Neural progenitor cell (in vitro differentiated cells): ENCODE data around the gene FSTL5. TPM values are rescaled to one million over a fixed set of nuclear protein-coding genes. Genes with fewer than 3 reads are reported as not detected.

ENCODE experiments used
- DNase-seq: peaks from one replicate; pipeline ENCODE4 v3.0.0-alpha.2; 2016; ENCODE audit warnings: low spot score
- H2AFZ ChIP-seq: fragments of 200-600 bp; sonication (generic); replicated peaks from 2 replicates; pipeline ENCODE4 v1.6.1; 2016; ENCODE audit warnings: antibody characterized with exemption
- H3F3A ChIP-seq: fragments of 200-600 bp; sonication (generic); 2 replicates; pipeline ENCODE4 v1.6.1; 2016; ENCODE audit warnings: antibody characterized with exemption, low read depth
- H3K27ac ChIP-seq: fragments of 200-600 bp; sonication (generic); 2 replicates; pipeline ENCODE4 v1.5.1; 2016; ENCODE audit warnings: mild to moderate bottlenecking
- H3K27me3 ChIP-seq: fragments of 200-600 bp; sonication (generic); 2 replicates; pipeline ENCODE4 v1.6.1; 2016; ENCODE audit warnings: mild to moderate bottlenecking, moderate library complexity
- H3K36me3 ChIP-seq: fragments of 200-600 bp; sonication (generic); 2 replicates; pipeline ENCODE4 v1.5.1; 2016
- H3K4me1 ChIP-seq: fragments of 200-600 bp; sonication (generic); 2 replicates; pipeline ENCODE4 v1.6.1; 2016; ENCODE audit warnings: mixed run types
- H3K4me2 ChIP-seq: fragments of 200-600 bp; sonication (generic); 2 replicates; pipeline ENCODE4 v1.6.1; 2016
- H3K4me3 ChIP-seq: fragments of 200-600 bp; sonication (generic); 2 replicates; pipeline ENCODE4 v1.5.1; 2016
- H3K79me2 ChIP-seq: fragments of 200-600 bp; sonication (generic); 2 replicates; pipeline ENCODE4 v1.6.1; 2016; ENCODE audit warnings: low read depth
- H3K9ac ChIP-seq: fragments of 200-600 bp; sonication (generic); 2 replicates; pipeline ENCODE4 v1.6.1; 2016
- H3K9me3 ChIP-seq: fragments of 200-600 bp; sonication (generic); 2 replicates; pipeline ENCODE4 v1.5.1; 2016; ENCODE audit warnings: low read depth
- H4K20me1 ChIP-seq: fragments of 200-600 bp; sonication (generic); 2 replicates; pipeline ENCODE4 v1.6.1; 2016; ENCODE audit warnings: low read depth
- H3K27ac Mint-ChIP-seq: 3 replicates; pipeline ENCODE4 v1.8.0; 2021; ENCODE audit warnings: mixed read lengths
- H3K27me3 Mint-ChIP-seq: 2 replicates; pipeline ENCODE4 v1.8.0; 2022; ENCODE audit warnings: low read depth, mild to moderate bottlenecking, inconsistent platforms, moderate library complexity, mixed read lengths; ENCODE audit not compliant: insufficient read depth
- H3K36me3 Mint-ChIP-seq: 3 replicates; pipeline ENCODE4 v1.8.0; 2021; ENCODE audit warnings: mixed read lengths
- H3K4me1 Mint-ChIP-seq: 3 replicates; pipeline ENCODE4 v1.8.0; 2021; ENCODE audit warnings: mixed read lengths
- H3K4me3 Mint-ChIP-seq: 3 replicates; pipeline ENCODE4 v1.8.0; 2021; ENCODE audit warnings: mild to moderate bottlenecking, moderate library complexity, mixed read lengths
- H3K9me3 Mint-ChIP-seq: 3 replicates; pipeline ENCODE4 v1.8.0; 2020; ENCODE audit warnings: mixed read lengths
- EZH2 ChIP-seq: fragments of 200-600 bp; sonication (generic); IDR thresholded peaks from 2 replicates; pipeline ENCODE4 v1.6.1; 2017; ENCODE audit warnings: antibody characterized with exemption, mild to moderate bottlenecking, moderate library complexity
- EZH2phosphoT487 ChIP-seq: fragments of 200-600 bp; sonication (generic); IDR thresholded peaks from 2 replicates; pipeline ENCODE4 v1.6.1; 2017; ENCODE audit warnings: antibody characterized with exemption
- total RNA-seq: library from RNA; depleted of rRNA; stranded (reverse); fragments of >200 nt; gene quantifications from 2 replicates; pipeline ENCODE4 v1.2.3, GENCODE V29; 2015; ENCODE audit warnings: low replicate concordance
- TF ChIP-seq, protein P1 (sequence below): fragments of 200-600 bp; sonication (generic); IDR thresholded peaks from 2 replicates; pipeline ENCODE4 v1.5.1; 2017; ENCODE audit warnings: antibody characterized with exemption, mild to moderate bottlenecking

Gene FSTL5
- total RNA-seq, 1 donor from 2014 or later: not detected

DNA sequence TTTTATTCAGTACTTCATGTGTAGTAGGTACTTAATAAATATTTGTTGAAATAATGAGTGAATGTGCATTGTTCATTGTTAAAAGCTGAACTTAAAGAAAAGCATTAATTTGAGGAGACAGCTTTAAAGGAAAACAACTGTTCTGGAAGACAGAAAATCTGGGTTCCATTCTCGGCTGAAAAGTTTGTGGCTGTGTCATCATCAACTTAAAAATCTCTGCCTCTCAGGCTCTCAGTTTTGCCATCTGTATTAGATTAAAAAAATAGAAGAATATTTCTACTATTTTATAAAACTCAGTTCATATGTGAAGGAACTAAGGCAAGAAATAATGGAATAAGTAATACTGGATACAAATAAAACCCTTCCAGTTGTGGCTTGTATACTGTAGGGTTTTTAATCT lies 62.5 kb downstream of the FSTL5 start:
- Histone ChIP-seq H3K4me2 (no peak overlapping the region), H3K36me3 (no peaks in the 10 kb centered on the region), H3F3A (no peaks in the 10 kb centered on the region), H3K27ac (no peak overlapping the region), H4K20me1 (no peaks in the 10 kb centered on the region), H3K9ac (no peak overlapping the region), H3K79me2 (no peaks in the 10 kb centered on the region), H3K27me3 (no peaks in the 10 kb centered on the region), H3K4me3 (no peak overlapping the region), H3K4me1 (no peaks in the 10 kb centered on the region), H2AFZ (no peak overlapping the region), H3K9me3 (no peaks in the 10 kb centered on the region)
- no peaks in the 10 kb centered on the region for H3K27me3 Mint-ChIP-seq
- TF ChIP-seq EZH2phosphoT487 (no peak), EZH2 (no peak)
- TF ChIP-seq, protein P1, sequence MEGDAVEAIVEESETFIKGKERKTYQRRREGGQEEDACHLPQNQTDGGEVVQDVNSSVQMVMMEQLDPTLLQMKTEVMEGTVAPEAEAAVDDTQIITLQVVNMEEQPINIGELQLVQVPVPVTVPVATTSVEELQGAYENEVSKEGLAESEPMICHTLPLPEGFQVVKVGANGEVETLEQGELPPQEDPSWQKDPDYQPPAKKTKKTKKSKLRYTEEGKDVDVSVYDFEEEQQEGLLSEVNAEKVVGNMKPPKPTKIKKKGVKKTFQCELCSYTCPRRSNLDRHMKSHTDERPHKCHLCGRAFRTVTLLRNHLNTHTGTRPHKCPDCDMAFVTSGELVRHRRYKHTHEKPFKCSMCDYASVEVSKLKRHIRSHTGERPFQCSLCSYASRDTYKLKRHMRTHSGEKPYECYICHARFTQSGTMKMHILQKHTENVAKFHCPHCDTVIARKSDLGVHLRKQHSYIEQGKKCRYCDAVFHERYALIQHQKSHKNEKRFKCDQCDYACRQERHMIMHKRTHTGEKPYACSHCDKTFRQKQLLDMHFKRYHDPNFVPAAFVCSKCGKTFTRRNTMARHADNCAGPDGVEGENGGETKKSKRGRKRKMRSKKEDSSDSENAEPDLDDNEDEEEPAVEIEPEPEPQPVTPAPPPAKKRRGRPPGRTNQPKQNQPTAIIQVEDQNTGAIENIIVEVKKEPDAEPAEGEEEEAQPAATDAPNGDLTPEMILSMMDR: no peak
- no peak for DNase-seq
- no peaks in the 10 kb centered on the region for H3K36me3 Mint-ChIP-seq
- no peak overlapping the region for H3K27ac Mint-ChIP-seq
- H3K9me3 Mint-ChIP-seq: no peaks in the 10 kb centered on the region
- H3K4me1 Mint-ChIP-seq: no peaks in the 10 kb centered on the region
- H3K4me3 Mint-ChIP-seq: no peak overlapping the region

DNA sequence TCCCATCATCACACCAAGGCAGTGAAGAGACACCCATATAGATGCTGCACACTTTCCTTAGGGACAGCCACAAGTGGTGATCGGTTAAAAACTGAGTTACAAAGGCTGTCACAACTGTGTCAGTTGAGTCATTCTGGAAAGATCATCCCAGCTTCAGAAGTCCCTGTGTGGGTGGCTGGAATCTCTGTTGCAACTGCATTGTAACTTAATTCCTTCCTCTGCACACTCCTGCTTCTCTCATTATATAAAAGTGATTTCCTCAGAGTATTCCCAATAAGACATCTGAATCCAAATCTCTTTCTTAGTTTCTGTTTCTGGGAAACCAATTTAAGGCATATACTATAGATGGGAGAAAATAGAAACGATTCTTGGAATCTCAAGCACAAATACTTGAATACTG lies 88.1 kb downstream of the FSTL5 start:
- Histone ChIP-seq H3K9me3 (no peaks in the 10 kb centered on the region), H3K79me2 (no peaks in the 10 kb centered on the region), H3F3A (no peaks in the 10 kb centered on the region), H3K4me3 (no peak overlapping the region), H4K20me1 (no peaks in the 10 kb centered on the region), H3K4me1 (no peaks in the 10 kb centered on the region), H3K36me3 (no peaks in the 10 kb centered on the region), H3K4me2 (no peak overlapping the region), H3K27me3 (no peaks in the 10 kb centered on the region), H3K9ac (no peak overlapping the region), H2AFZ (no peak overlapping the region), H3K27ac (no peak overlapping the region)
- H3K27me3 Mint-ChIP-seq: no peaks in the 10 kb centered on the region
- H3K36me3 Mint-ChIP-seq: no peaks in the 10 kb centered on the region
- H3K9me3 Mint-ChIP-seq: no peaks in the 10 kb centered on the region
- no peak overlapping the region for H3K27ac Mint-ChIP-seq
- no peak overlapping the region for H3K4me3 Mint-ChIP-seq
- no peaks in the 10 kb centered on the region for H3K4me1 Mint-ChIP-seq
- no peak for DNase-seq
- TF ChIP-seq EZH2: no peak
- TF ChIP-seq EZH2phosphoT487: no peak
- TF ChIP-seq, protein P1: no peak

DNA sequence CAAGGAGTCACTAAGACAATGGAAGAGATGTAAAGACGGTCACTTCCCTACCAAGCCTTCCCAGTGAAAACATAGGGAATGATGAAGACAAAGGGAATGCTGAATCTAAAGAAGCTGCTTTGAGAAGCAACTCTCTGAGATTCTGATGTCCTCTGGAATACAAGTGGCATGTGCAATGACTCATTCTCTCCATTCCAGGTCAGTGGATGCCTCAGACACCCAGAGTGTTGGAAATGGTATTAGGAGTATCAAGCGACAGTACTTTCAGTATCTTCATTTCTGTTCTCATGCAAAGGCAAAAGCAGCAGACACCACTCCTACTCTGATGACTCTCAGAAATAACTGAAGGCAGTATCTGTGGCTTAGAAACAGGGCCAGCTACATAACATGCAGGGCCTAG lies 102.6 kb downstream of the FSTL5 start:
- Mint-ChIP-seq H3K4me1 (peaks cover 4% of the 10 kb centered on the region), H3K27me3 (no peaks in the 10 kb centered on the region), H3K36me3 (no peaks in the 10 kb centered on the region), H3K9me3 (no peaks in the 10 kb centered on the region), H3K4me3 (no peak overlapping the region), H3K27ac (no peak overlapping the region)
- Histone ChIP-seq H3K9me3 (no peaks in the 10 kb centered on the region), H4K20me1 (no peaks in the 10 kb centered on the region), H2AFZ (peak overlapping the region; percentile 47), H3K9ac (no peak overlapping the region), H3K4me1 (peaks cover 4% of the 10 kb centered on the region), H3K36me3 (no peaks in the 10 kb centered on the region), H3K27me3 (no peaks in the 10 kb centered on the region), H3K4me3 (no peak overlapping the region), H3F3A (no peaks in the 10 kb centered on the region), H3K79me2 (no peaks in the 10 kb centered on the region), H3K4me2 (no peak overlapping the region), H3K27ac (no peak overlapping the region)
- DNase-seq: peak; percentile 36
- TF ChIP-seq EZH2 (no peak), EZH2phosphoT487 (no peak)
- TF ChIP-seq, protein P1: no peak
